HCT116 (cell line): Measurements from ENCODE around the gene HSPG2. TPM values are rescaled to one million over a fixed set of nuclear protein-coding genes. Genes with fewer than 3 reads are reported as not detected.
"Not testable (repeated sequence)": the region's sequence is repeated elsewhere in the genome, so short reads cannot be mapped to it uniquely, and the experiment has no call there.

Source experiments
- ATAC-seq: fragments of 200-7000 bp; cut with Tn5 transposase; 2 replicates; pipeline ENCODE4 v1.9.1; 2020; ENCODE audit warnings: mild to moderate bottlenecking, moderate library complexity
- BruUV-seq: library from RNA; stranded (reverse); fragments of 400-500 nt; replicated peaks from 2 replicates; lab custom pipeline; 2021; lab: Mats Ljungman, UMichigan
- CTCF ChIA-PET: fragments of 300-600 bp; sonication (Branson Sonifier 250); formaldehyde crosslinking; loops from one replicate; lab custom pipeline; 2021; ENCODE audit warnings: antibody characterized with exemption; lab: Charles Lee
- POLR2A ChIA-PET: fragments of 300-600, 350-600 bp; sonication (Branson Sonifier 250); formaldehyde crosslinking; loops from one replicate; lab custom pipeline; 2021; ENCODE audit warnings: antibody characterized with exemption; lab: Charles Lee
- RAD21 ChIA-PET, 2 experiments: fragments of 300-600 bp; sonication (Branson Sonifier 250); formaldehyde crosslinking; loops; one replicate each; lab custom pipeline; 2023; ENCODE audit warnings: low total read pairs in 2 of 2; ENCODE audit not compliant: uncharacterized antibody in 2 of 2, unreplicated experiment in 2 of 2, low non-redundant PET in 1 of 2; lab: Charles Lee
- DNase-seq: peaks from one replicate; pipeline ENCODE4 v3.0.0-alpha.2; 2010; ENCODE audit warnings: low read depth, low spot score
- H2AFZ ChIP-seq: fragments of 200-600 bp; shearing (Covaris generic), sonication (generic); 2 replicates; pipeline ENCODE4 v1.6.1; 2017; ENCODE audit warnings: low read depth, mixed run types, mixed read lengths, antibody characterized with exemption, low read length; ENCODE audit not compliant: poor library complexity, severe bottlenecking
- H3K27ac ChIP-seq: 2 replicates; pipeline ENCODE4 v1.5.1; 2012; ENCODE audit warnings: low read depth, low read length
- H3K27me3 ChIP-seq: fragments of 200-600 bp; sonication (generic); 2 replicates; pipeline ENCODE4 v1.6.1; 2016; ENCODE audit warnings: mixed run types, low read length, mixed read lengths; ENCODE audit not compliant: insufficient read depth
- H3K36me3 ChIP-seq, 2 experiments: fragments of 200-500 bp in 1 of 2; fragments of 200-600 bp in 1 of 2; sonication (Bioruptor generic) in 1 of 2; sonication (generic) in 1 of 2; 2 replicates each; pipeline versions ENCODE4 v1.5.1 to v1.6.1; 2014 to 2016; ENCODE audit warnings: low read length in 2 of 2, inconsistent platforms in 1 of 2, mixed read lengths in 1 of 2, mixed run types in 1 of 2; ENCODE audit not compliant: insufficient read depth in 2 of 2, control insufficient read depth in 1 of 2
- H3K4me1 ChIP-seq, 2 experiments: fragments of 200-600 bp in 1 of 2; sonication (generic) in 1 of 2; 2 replicates each; pipeline versions ENCODE4 v1.5.1 to v1.6.1; 2012 to 2017; ENCODE audit warnings: low read length in 2 of 2, inconsistent platforms in 1 of 2, mild to moderate bottlenecking in 1 of 2, mixed read lengths in 1 of 2, mixed run types in 1 of 2, moderate library complexity in 1 of 2; ENCODE audit not compliant: insufficient read depth in 2 of 2, control insufficient read depth in 1 of 2
- H3K4me2 ChIP-seq: fragments of 200-600 bp; sonication (generic); 2 replicates; pipeline ENCODE4 v1.6.1; 2017; ENCODE audit warnings: mixed run types, low read length, mixed read lengths
- H3K4me3 ChIP-seq, 2 experiments: fragments of 200-600 bp in 1 of 2; sonication (generic) in 1 of 2; replicated peaks in 1 of 2; 2 replicates each; pipeline ENCODE4 v1.5.1; 2011 to 2016; ENCODE audit warnings: low read length in 2 of 2, control low read depth in 1 of 2, low read depth in 1 of 2, mild to moderate bottlenecking in 1 of 2, mixed read lengths in 1 of 2, mixed run types in 1 of 2
- H3K79me2 ChIP-seq: fragments of 200-600 bp; sonication (generic); 2 replicates; pipeline ENCODE4 v1.6.1; 2017; ENCODE audit warnings: mild to moderate bottlenecking, mixed run types, low read length, moderate library complexity, mixed read lengths; ENCODE audit not compliant: insufficient read depth
- H3K9ac ChIP-seq: fragments of 200-600 bp; sonication (generic); 2 replicates; pipeline ENCODE4 v1.6.1; 2016; ENCODE audit warnings: low read length, mixed read lengths
- H3K9me2 ChIP-seq: fragments of 200-600 bp; sonication (generic), shearing (Covaris generic); 2 replicates; pipeline ENCODE4 v1.6.1; 2017; ENCODE audit warnings: mixed run types, mild to moderate bottlenecking, moderate library complexity; ENCODE audit not compliant: insufficient read depth
- H3K9me3 ChIP-seq, 2 experiments: fragments of 200-500 bp in 1 of 2; fragments of 200-600 bp in 1 of 2; sonication (Bioruptor generic) in 1 of 2; sonication (generic) in 1 of 2; 2 replicates each; pipeline ENCODE4 v1.6.1; 2014 to 2017; ENCODE audit warnings: low read length in 2 of 2, mixed read lengths in 2 of 2, inconsistent platforms in 1 of 2, low read depth in 1 of 2, mild to moderate bottlenecking in 1 of 2, mixed run types in 1 of 2, moderate library complexity in 1 of 2; ENCODE audit not compliant: control insufficient read depth in 1 of 2, insufficient read depth in 1 of 2
- H4K20me1 ChIP-seq: fragments of 200-600 bp; sonication (generic), shearing (Covaris generic); 2 replicates; pipeline ENCODE4 v1.6.1; 2017; ENCODE audit warnings: mixed run types, mild to moderate bottlenecking, moderate library complexity; ENCODE audit not compliant: insufficient read depth
- CBX3 ChIP-seq: IDR thresholded peaks from 2 replicates; pipeline ENCODE4 v1.6.1; 2012; ENCODE audit warnings: low read depth
- CTCF ChIP-seq, 3 experiments: fragments of 200-600 bp in 1 of 3; sonication (generic) in 1 of 3; IDR thresholded peaks in 2 of 3; conservative IDR thresholded peaks in 1 of 3; 2 replicates each; pipeline ENCODE4 v1.5.1; 2012 to 2017; ENCODE audit warnings: low read depth in 2 of 3, low read length in 2 of 3, antibody characterized with exemption in 1 of 3, borderline replicate concordance in 1 of 3, control low read depth in 1 of 3, mild to moderate bottlenecking in 1 of 3, mixed read lengths in 1 of 3, mixed run types in 1 of 3, moderate library complexity in 1 of 3; ENCODE audit not compliant: insufficient read depth in 1 of 3
- EGR1 ChIP-seq: IDR thresholded peaks from 2 replicates; pipeline ENCODE4 v1.6.1; 2012; ENCODE audit warnings: low read depth
- FOSL1 ChIP-seq: IDR thresholded peaks from 2 replicates; pipeline ENCODE4 v1.6.1; 2012; ENCODE audit warnings: low read depth
- JUND ChIP-seq: IDR thresholded peaks from 2 replicates; pipeline ENCODE4 v1.6.1; 2012
- MAX ChIP-seq: IDR thresholded peaks from 2 replicates; pipeline ENCODE4 v1.6.1; 2012
- POLR2AphosphoS5 ChIP-seq: IDR thresholded peaks from 2 replicates; pipeline ENCODE4 v1.6.1; 2011; ENCODE audit warnings: mild to moderate bottlenecking, low read depth, low read length, moderate library complexity
- REST ChIP-seq: IDR thresholded peaks from 2 replicates; pipeline ENCODE4 v1.6.1; 2012; ENCODE audit warnings: low read depth
- SP1 ChIP-seq: IDR thresholded peaks from 2 replicates; pipeline ENCODE4 v1.6.1; 2012; ENCODE audit warnings: low read depth
- YY1 ChIP-seq: IDR thresholded peaks from 2 replicates; pipeline ENCODE4 v1.6.1; 2011; ENCODE audit warnings: low read length, low read depth, moderate library complexity, mild to moderate bottlenecking; ENCODE audit not compliant: insufficient replicate concordance; ENCODE audit errors: extremely low read depth
- ZFX ChIP-seq: fragments of 450-650 bp; IDR thresholded peaks from 2 replicates; pipeline ENCODE4 v1.6.1; 2017
- ZNF274 ChIP-seq: fragments of 200-500 bp; sonication (Bioruptor generic); IDR thresholded peaks from 2 replicates; pipeline ENCODE4 v1.6.1; 2014; ENCODE audit warnings: mild to moderate bottlenecking, low read depth, low read length, inconsistent platforms
- intact Hi-C: fragments of 100-400 bp; cut with micrococcal nuclease; formaldehyde crosslinking; loops from 2 replicates; pipeline ENCODE4 v1.10.0; 2022
- total RNA-seq: library from RNA; stranded (reverse); gene quantifications from one replicate; pipeline ENCODE4 v1.2.1, GENCODE V29; 2021; ENCODE audit not compliant: unreplicated experiment

Gene HSPG2
- total RNA-seq, 1 experiment from 2014 or later = 55.7 TPM

GRCh38 chr1:21919520-21919919 is 17.6 kb downstream of the HSPG2 start:
- no peak overlapping the region for H2AFZ ChIP-seq
- H3K4me2 ChIP-seq = peak overlapping the region; percentile 38
- intact Hi-C loops = no loop called here
- H3K9ac ChIP-seq = peak overlapping the region; percentile 23; the same call in 1 of the 2 replicates
- POLR2A ChIA-PET = interaction anchor here (1.3 kb wide), 1 partner anchor 20 kb away, joined by 3 read pairs; no protein-coding TSS in a partner anchor
- TF ChIP-seq CTCF (IDR thresholded peaks at IDR 0.05 in 2 of 3, conservative IDR thresholded peaks at IDR 0.05 in 1 of 3; ENCODE audit: borderline replicate concordance in 1 of 3, insufficient read depth in 1 of 3, low read depth in 2 of 3, low read length in 2 of 3) (no peak), YY1 (no peak), ZFX (no peak), MAX (peak; percentile 58), JUND (peak; percentile 57), SP1 (0 out of 2 replicates have a peak, but pooled peaks have one; percentile 22), EGR1 (no peak), REST (no peak), FOSL1 (peak; percentile 61), POLR2AphosphoS5 (no peak), ZNF274 (no peak), CBX3 (peak; percentile 23; the same call in 1 of the 2 replicates)
- no peaks in the 10 kb centered on the region for H3K36me3 ChIP-seq
- DNase-seq = no peak
- H3K4me3 ChIP-seq = no peak overlapping the region
- CTCF ChIA-PET = no interaction called here
- RAD21 ChIA-PET = no interaction called here
- H3K27ac ChIP-seq = no peak overlapping the region
- no peaks in the 10 kb centered on the region for H3K9me2 ChIP-seq
- no peaks in the 10 kb centered on the region for H3K27me3 ChIP-seq
- no peaks in the 10 kb centered on the region for H4K20me1 ChIP-seq
- peak; percentile 70 for ATAC-seq
- H3K79me2 ChIP-seq = no peaks in the 10 kb centered on the region
- no TSS peak for BruUV-seq
- H3K4me1 ChIP-seq = peaks cover 13 to 52% of the 10 kb centered on the region in 2 experiments
- H3K9me3 ChIP-seq = no peaks in the 10 kb centered on the region

DNA sequence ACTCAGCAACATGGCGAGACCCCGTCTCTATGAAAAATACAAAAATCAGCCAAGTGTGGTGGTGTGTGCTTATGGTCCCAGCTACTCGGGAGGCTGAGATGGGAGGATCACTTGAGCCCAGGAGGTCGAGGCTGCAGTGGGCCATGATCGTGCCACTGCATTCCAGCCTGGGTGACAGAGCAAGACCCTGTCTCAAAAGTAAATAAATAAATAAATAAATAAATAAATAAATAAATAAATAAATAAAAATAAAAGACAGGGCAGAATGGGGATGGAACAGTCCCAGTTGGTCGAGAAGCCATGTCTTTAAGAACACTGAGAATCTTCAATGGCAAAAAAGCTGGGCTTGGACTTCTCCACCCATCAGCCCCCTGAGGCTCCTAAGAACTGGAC is 19.9 kb downstream of the HSPG2 start:
- DNase-seq, H2AFZ ChIP-seq, ATAC-seq, H3K9ac ChIP-seq, H3K79me2 ChIP-seq, H3K9me2 ChIP-seq, CTCF ChIA-PET, H3K36me3 ChIP-seq, BruUV-seq, H3K4me3 ChIP-seq, intact Hi-C loops, H3K27ac ChIP-seq, H3K4me2 ChIP-seq, H4K20me1 ChIP-seq, H3K9me3 ChIP-seq, RAD21 ChIA-PET, POLR2A ChIA-PET, H3K27me3 ChIP-seq: not testable (repeated sequence)
- H3K4me1 ChIP-seq = peaks cover 13 to 47% of the 10 kb centered on the region in 2 experiments
